GM20000 (cell line): ENCODE results near the gene KDM1A.

Experiments
- DNase-seq: peaks from one replicate; pipeline ENCODE4 v3.0.0; 2012; ENCODE audit warnings: low spot score
- TF ChIP-seq, protein P1 (sequence below): IDR thresholded peaks from 2 replicates; pipeline ENCODE4 v1.5.1; 2012; ENCODE audit warnings: mild to moderate bottlenecking, control low read depth; ENCODE audit errors: extremely low read depth, missing control alignments

Gene KDM1A

DNA sequence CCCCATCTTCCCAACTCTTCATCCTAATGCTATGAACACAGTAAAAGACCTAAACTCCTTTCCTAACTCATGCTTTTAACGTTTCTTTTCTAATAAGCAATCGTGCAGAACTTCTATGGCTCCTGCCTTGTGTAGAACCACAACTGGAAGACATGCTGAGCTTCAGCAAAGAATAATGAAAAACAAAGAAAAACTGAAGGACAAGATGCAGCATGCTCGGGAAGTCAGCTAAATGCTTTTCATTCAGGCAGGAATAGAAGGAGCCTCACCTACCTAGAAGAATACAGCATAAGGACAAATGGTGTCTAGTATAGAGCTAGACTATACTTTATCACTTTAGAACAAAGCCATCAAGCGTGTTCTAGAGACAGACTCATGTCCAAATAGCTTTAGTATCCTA lies 103.5 kb downstream of the KDM1A start:
- no peak for DNase-seq
- TF ChIP-seq, protein P1, sequence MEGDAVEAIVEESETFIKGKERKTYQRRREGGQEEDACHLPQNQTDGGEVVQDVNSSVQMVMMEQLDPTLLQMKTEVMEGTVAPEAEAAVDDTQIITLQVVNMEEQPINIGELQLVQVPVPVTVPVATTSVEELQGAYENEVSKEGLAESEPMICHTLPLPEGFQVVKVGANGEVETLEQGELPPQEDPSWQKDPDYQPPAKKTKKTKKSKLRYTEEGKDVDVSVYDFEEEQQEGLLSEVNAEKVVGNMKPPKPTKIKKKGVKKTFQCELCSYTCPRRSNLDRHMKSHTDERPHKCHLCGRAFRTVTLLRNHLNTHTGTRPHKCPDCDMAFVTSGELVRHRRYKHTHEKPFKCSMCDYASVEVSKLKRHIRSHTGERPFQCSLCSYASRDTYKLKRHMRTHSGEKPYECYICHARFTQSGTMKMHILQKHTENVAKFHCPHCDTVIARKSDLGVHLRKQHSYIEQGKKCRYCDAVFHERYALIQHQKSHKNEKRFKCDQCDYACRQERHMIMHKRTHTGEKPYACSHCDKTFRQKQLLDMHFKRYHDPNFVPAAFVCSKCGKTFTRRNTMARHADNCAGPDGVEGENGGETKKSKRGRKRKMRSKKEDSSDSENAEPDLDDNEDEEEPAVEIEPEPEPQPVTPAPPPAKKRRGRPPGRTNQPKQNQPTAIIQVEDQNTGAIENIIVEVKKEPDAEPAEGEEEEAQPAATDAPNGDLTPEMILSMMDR: no peak

GRCh38 chr1:23123528-23123927 lies 104.3 kb downstream of the KDM1A start:
- TF ChIP-seq, protein P1: no peak

DNA sequence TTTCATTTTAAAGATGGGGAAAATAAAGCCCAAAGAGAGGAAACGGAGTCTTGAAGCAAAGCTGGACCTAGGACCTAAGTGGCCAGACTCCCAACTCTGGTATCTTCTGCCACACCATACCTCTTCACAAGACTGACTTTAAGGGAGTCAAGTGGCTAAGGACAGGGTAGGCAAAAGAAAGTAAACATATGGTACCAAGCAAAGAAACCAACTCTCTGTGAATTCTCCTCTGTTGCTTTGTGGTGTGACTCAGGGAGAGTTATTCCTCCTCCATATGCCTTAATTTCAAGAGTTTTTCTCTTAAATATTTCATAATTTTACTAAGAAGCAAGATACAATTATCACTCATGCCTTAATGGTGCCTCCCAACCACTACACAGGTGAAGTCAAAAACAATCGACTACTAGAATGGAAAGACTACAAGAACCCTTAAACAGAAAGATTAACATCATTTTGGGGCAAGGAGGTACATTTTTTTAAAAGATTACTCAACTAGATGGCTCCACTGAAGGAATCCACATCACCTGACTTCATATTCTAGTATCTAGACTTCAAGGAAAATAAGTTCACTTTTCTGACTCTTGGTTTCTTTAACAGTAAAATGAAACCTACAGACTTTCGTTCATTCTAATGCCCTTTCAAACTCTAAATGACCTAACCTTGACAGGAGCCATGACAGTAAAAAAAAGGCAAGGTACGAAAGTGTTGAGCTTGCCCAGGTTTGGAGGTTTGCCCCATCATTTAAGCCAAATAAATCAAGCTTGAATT lies 105.2 kb downstream of the KDM1A start:
- TF ChIP-seq, protein P1: no peak
- DNase-seq: no peak

More at GRCh38 chr1:23123528-23123927, 104.3 kb downstream of the KDM1A start:
- DNase-seq: no peak

DNA sequence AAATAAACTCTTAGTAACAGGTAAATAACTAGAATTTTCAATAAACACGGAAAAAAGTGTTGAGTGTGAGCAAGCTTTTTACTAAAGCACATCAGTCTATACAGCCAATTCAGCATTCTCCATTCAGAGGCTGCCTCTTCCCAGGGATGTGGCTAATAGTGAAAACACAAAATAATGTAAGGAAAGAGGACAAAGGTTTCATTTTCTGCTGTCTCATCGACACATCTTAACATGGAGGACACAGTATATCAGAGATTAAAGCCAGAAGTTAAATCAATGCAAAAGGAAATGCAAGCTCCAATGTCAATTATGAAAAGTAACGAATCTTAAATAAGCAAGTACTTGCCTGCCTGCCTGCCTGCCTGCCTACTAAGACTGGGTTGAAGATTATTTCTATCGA lies 106.2 kb downstream of the KDM1A start:
- DNase-seq: no peak
- TF ChIP-seq, protein P1: no peak

GRCh38 chr1:23126200-23126599 lies 106.9 kb downstream of the KDM1A start:
- no peak for DNase-seq
- TF ChIP-seq, protein P1: no peak

- TF ChIP-seq, protein P1: no peak
- no peak for DNase-seq
These were observed 107.5 kb downstream of the KDM1A start for GRCh38 chr1:23126801-23127200.

DNA sequence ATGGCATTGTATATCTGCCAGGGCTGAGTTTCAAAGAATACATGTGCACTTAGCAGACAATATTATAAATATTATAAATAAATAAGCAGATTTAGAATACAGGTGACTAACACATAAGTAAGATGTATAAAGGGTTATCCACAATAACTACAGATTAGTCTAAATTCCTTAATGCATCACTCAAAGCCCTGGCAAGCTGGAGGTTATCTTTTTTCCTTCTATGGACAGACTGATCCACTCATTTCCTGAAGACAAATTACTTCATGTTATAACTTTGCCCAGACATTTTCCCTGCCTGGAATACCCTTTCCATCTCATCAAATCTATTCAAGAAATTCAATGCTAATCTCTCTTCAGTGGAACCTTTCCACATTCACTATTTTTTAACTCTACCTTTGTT lies 110.6 kb downstream of the KDM1A start:
- DNase-seq: no peak
- TF ChIP-seq, protein P1: no peak
